Measurements from ENCODE around the gene SF3B5.
"Not testable (repeated sequence)": the region's sequence is repeated elsewhere in the genome, so short reads cannot be mapped to it uniquely, and the experiment has no call there.

Gene SF3B5

GRCh38 chr6:144110210-144110609 is 14.8 kb upstream of the SF3B5 start:
- DNase-seq, result no peak
- intact Hi-C loops (cut with DNase I), result no loop called here

GRCh38 chr6:144106206-144106605 is 10.8 kb upstream of the SF3B5 start:
- intact Hi-C loops (cut with DNase I), result loop anchor here (5.0 kb wide), 1 partner anchor 376 kb away; no protein-coding TSS in a partner anchor
- no peak for DNase-seq

- DNase-seq, result no peak
- intact Hi-C loops (cut with DNase I), result loop anchor here (1.0 to 5.0 kb wide), 2 partner anchors 114 to 377 kb away; no protein-coding TSS in a partner anchor
These were observed 9.6 kb upstream of the SF3B5 start for GRCh38 chr6:144104898-144105487.

GRCh38 chr6:144104488-144104887 is 9.1 kb upstream of the SF3B5 start:
- no peak for DNase-seq
- intact Hi-C loops (cut with DNase I), result no loop called here

GRCh38 chr6:144103026-144103563 is 7.7 kb upstream of the SF3B5 start:
- no peak for DNase-seq
- intact Hi-C loops (cut with DNase I), result no loop called here

- intact Hi-C loops (cut with DNase I), result loop anchor here (10.0 kb wide), 2 partner anchors 254 to 1536 kb away; partner anchors contain the start of gene LTV1
These were observed 3.6 kb upstream of the SF3B5 start for GRCh38 chr6:144098993-144099392.

GRCh38 chr6:144094731-144095133 is 641 bp downstream of the SF3B5 start:
- DNase-seq, result peak in 1 of 10 donors; percentile 86
- intact Hi-C loops (cut with DNase I), result loop anchor here (10.0 kb wide), 2 partner anchors 250 to 1540 kb away; partner anchors contain the start of gene LTV1

More at GRCh38 chr6:144098993-144099392, 3.6 kb upstream of the SF3B5 start:
- DNase-seq, result no peak

GRCh38 chr6:144093658-144094057 is 1.7 kb downstream of the SF3B5 start:
- intact Hi-C loops (cut with DNase I), result loop anchor here (10.0 kb wide), 2 partner anchors 249 to 1541 kb away; partner anchors contain the start of gene LTV1

GRCh38 chr6:144093236-144093635 is 2.1 kb downstream of the SF3B5 start:
- DNase-seq, result no peak
- intact Hi-C loops (cut with DNase I), result loop anchor here (10.0 kb wide), 2 partner anchors 248 to 1542 kb away; partner anchors contain the start of gene LTV1

More at GRCh38 chr6:144093658-144094057, 1.7 kb downstream of the SF3B5 start:
- DNase-seq, result no peak

- no peak for DNase-seq
- intact Hi-C loops (cut with DNase I), result loop anchor here (10.0 kb wide), 2 partner anchors 246 to 1544 kb away; partner anchors contain the start of gene LTV1
These were observed 5.0 kb downstream of the SF3B5 start for GRCh38 chr6:144090384-144090783.

- DNase-seq, result no peak
- intact Hi-C loops (cut with DNase I), result no loop called here
These were observed 7.5 kb downstream of the SF3B5 start for GRCh38 chr6:144087789-144088426.

- DNase-seq, result no peak
- intact Hi-C loops (cut with DNase I), result no loop called here
These were observed 8.4 kb downstream of the SF3B5 start for GRCh38 chr6:144086959-144087358.

GRCh38 chr6:144083172-144083571 is 12.2 kb downstream of the SF3B5 start:
- intact Hi-C loops (cut with DNase I), result no loop called here
- no peak for DNase-seq

GRCh38 chr6:144082412-144082811 is 13.0 kb downstream of the SF3B5 start:
- DNase-seq; intact Hi-C loops (cut with DNase I): not testable (repeated sequence)

- no peak for DNase-seq
- intact Hi-C loops (cut with DNase I), result no loop called here
These were observed 17.5 kb downstream of the SF3B5 start for GRCh38 chr6:144077871-144078270.

GRCh38 chr6:144075875-144076274 is 19.5 kb downstream of the SF3B5 start:
- intact Hi-C loops (cut with DNase I), result no loop called here
- no peak for DNase-seq

- DNase-seq, result no peak
- intact Hi-C loops (cut with DNase I), result no loop called here
These were observed 20.2 kb downstream of the SF3B5 start for GRCh38 chr6:144075187-144075586.

- intact Hi-C loops (cut with DNase I), result no loop called here
- no peak for DNase-seq
These were observed 22.3 kb downstream of the SF3B5 start for GRCh38 chr6:144073024-144073423.

GRCh38 chr6:144069506-144069905 is 25.9 kb downstream of the SF3B5 start:
- intact Hi-C loops (cut with DNase I), result no loop called here
- DNase-seq, result no peak

GRCh38 chr6:144068794-144069193 is 26.6 kb downstream of the SF3B5 start:
- intact Hi-C loops (cut with DNase I), result no loop called here

GRCh38 chr6:144066741-144067484 is 28.5 kb downstream of the SF3B5 start:
- DNase-seq, result no peak
- intact Hi-C loops (cut with DNase I), result no loop called here

More at GRCh38 chr6:144068794-144069193, 26.6 kb downstream of the SF3B5 start:
- no peak for DNase-seq

Data from posterior cingulate gyrus (tissue), 11 donors.